Uterus (tissue), 2 donors: ENCODE measurements around the gene GSG1L.

ENCODE experiments used
- POLR2A ChIP-seq, 2 donors: fragments of 450-650 bp; IDR thresholded peaks; one replicate each; pipeline ENCODE4 v1.6.1; 2016; ENCODE audit warnings: antibody characterized with exemption in 2 of 2, mild to moderate bottlenecking in 1 of 2, moderate library complexity in 1 of 2
- TF ChIP-seq, protein P1 (sequence below), 4 experiments: fragments of 200-600 bp in 2 of 4; fragments of 450-650 bp in 2 of 4; sonication (generic) in 2 of 4; IDR thresholded peaks; one replicate each; pipeline ENCODE4 v1.5.1; 2016 to 2019; ENCODE audit warnings: antibody characterized with exemption in 4 of 4, mild to moderate bottlenecking in 2 of 4, moderate library complexity in 1 of 4

DNA sequence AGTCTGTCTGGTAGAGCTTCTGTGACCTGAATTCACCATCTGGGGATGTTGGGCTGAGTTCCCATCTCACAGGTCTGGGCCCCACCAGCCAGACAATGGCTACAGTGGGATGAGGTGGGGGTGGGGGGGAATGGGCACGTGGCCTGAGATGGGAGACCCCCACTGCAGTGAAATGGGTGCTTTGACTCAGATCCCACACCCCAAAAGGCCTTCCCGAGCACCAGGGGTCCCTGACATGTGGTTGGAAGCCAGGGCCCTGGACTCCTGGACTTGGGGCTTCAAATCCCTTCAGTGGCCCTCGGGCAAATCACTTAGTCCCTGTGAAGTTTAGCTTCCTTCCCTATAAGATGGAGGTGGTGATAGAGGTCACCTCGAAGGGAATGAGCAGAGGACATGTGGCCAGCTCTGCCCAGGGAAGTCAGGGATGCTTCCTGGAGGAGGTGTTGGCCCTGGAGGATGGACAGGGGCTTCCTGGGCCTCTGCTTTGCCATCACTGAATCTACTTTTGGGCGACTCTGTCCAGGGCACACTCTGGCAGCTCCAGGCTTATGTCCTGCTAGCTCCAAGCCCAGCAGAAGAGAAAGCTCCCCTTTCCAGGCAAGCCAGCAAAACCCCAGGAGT, 295.4 kb downstream of the GSG1L start:
- TF ChIP-seq, protein P1, sequence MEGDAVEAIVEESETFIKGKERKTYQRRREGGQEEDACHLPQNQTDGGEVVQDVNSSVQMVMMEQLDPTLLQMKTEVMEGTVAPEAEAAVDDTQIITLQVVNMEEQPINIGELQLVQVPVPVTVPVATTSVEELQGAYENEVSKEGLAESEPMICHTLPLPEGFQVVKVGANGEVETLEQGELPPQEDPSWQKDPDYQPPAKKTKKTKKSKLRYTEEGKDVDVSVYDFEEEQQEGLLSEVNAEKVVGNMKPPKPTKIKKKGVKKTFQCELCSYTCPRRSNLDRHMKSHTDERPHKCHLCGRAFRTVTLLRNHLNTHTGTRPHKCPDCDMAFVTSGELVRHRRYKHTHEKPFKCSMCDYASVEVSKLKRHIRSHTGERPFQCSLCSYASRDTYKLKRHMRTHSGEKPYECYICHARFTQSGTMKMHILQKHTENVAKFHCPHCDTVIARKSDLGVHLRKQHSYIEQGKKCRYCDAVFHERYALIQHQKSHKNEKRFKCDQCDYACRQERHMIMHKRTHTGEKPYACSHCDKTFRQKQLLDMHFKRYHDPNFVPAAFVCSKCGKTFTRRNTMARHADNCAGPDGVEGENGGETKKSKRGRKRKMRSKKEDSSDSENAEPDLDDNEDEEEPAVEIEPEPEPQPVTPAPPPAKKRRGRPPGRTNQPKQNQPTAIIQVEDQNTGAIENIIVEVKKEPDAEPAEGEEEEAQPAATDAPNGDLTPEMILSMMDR (IDR thresholded peaks at IDR 0.05): no peak
- TF ChIP-seq POLR2A (IDR thresholded peaks at IDR 0.05): no peak
